Measurements from ENCODE around the gene SRP9.
"Not testable (repeated sequence)": the region's sequence is repeated elsewhere in the genome, so short reads cannot be mapped to it uniquely, and the experiment has no call there.

Gene SRP9

GRCh38 chr1:225757927-225758656 is 19.5 kb upstream of the SRP9 start:
- DNase-seq, result no peak

GRCh38 chr1:225759972-225760371 is 17.7 kb upstream of the SRP9 start:
- not testable (repeated sequence) for DNase-seq

GRCh38 chr1:225760531-225760930 is 17.1 kb upstream of the SRP9 start:
- DNase-seq, result no peak

DNA sequence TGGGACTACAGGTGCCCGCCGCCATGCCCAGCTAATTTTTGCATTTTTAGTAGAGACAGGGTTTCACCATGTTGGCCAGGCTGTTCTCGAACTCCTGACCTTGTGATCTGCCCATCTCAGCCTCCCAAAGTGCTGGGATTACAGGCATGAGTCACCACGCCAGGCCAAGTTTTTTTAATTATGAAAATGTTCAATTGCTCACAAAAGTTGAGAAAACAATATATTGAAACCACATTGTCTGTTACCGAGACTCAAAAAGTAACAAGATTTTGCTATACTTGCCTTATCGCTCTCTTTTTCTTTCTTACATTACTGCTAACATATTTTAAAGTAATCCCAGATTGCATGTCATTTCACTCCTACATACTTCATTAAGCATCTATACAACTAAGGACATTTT is 16.2 kb upstream of the SRP9 start:
- DNase-seq, result not testable (repeated sequence)

GRCh38 chr1:225762002-225762441 is 15.6 kb upstream of the SRP9 start:
- no peak for DNase-seq

- DNase-seq, result no peak
Observed at GRCh38 chr1:225762444-225762843, 15.2 kb upstream of the SRP9 start.

- no peak for DNase-seq
Observed at GRCh38 chr1:225763716-225764548, 13.7 kb upstream of the SRP9 start.

DNA sequence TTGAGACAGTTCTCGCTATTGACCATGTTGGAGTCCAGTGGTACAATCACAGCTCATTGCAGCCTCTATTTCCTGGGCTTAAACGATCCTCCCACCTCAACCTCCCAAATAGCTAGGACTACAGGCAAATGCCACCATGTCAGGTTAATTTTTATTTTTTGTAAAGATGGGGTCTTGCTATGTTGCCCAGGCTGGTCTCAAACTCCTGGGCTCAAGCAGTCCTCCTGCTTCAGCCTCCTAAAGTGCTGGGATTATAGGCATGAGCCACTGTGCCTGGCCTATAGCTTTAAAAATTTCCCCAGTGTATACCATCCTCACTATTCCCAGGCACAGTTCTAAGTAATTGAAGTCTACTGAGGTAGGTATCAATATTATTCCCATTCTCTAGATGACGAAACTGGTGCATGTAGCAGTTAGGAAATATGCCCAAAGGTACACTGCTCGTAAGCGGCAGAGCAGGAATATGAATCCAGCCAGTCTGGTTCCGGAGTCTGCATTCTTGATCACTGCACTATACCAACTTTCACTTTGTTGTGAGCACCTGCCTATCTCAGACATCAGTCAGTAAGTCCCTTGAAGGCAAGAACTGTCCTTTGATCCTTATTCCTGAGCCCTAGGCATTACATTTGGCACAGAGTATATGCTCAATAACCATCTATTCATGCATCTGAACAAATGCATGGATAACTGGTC is 11.5 kb upstream of the SRP9 start:
- DNase-seq, result no peak

DNA sequence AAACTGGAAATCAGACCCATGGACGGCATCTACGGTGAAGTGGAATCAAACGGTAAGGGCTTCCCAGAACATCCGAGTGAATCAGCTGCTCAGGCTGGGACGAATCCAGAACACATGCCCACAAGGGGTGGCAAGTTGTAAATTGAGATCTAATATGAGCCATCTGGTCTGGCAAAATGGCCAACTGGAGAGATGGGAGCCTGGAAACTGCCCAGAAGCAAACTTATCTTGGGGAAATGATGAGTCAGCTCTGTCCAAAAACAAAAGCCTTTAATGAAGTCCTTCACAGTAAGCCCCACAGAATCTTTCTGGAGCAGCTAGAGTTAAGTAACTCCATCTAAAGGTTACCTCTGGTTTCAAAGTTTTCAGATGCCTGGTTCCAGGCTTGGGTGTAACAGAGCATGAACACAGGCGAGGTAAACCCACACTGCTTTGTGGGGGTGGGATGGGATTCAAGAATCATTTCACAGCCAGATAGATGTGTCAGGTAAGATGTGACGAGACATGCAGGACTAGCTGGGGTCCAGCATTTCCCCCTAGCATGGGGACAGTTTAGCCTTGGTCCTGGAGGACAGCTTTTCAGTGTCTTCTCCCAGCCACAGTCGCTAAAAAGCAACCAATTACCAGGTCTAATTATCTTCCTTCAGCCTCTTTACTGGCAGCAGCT is 10.5 kb upstream of the SRP9 start:
- DNase-seq, result no peak

DNA sequence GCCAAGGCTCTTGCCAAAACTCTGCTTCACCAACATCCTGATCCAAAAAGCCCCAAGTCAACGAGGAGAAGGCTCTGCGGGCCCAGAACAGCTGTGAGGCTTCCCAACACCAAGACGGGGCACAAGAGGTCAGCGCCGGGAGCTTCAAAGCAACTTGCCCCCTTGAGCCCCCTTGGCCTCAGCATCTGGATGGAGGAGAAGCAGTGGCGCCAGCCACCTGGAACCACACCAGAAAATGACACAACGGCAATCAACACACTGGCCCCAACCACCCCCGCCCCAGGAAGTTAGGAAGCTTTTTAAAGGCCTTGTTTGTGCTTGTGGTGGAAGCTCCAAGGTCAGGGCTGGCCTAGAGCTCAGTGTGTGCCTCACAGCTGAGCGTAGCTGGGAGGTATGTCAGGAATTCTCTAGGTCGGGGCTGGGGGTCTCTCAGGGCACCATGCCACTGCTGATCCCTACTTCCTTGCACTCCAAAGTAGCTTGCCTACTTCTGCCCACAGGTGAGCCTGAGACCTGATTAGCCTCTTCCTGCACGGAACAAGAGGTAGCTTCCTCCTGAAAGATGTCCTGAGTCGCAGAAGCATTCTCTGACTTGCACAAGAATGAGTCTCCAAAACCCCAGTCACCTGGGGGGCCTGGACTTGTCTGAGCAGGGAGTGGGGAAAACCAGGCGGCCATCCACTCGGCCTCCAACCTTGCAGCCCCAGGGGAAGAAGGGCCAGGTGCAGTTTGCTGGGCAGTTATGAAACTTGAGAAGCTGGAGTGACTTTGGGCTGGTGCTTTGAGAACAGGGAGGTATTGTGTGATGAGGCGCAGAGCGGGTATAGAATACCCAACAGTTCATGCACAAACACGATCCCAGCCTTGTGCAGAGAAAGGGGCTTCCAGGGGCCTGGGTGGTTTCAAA is 9.7 kb upstream of the SRP9 start:
- no peak for DNase-seq

DNA sequence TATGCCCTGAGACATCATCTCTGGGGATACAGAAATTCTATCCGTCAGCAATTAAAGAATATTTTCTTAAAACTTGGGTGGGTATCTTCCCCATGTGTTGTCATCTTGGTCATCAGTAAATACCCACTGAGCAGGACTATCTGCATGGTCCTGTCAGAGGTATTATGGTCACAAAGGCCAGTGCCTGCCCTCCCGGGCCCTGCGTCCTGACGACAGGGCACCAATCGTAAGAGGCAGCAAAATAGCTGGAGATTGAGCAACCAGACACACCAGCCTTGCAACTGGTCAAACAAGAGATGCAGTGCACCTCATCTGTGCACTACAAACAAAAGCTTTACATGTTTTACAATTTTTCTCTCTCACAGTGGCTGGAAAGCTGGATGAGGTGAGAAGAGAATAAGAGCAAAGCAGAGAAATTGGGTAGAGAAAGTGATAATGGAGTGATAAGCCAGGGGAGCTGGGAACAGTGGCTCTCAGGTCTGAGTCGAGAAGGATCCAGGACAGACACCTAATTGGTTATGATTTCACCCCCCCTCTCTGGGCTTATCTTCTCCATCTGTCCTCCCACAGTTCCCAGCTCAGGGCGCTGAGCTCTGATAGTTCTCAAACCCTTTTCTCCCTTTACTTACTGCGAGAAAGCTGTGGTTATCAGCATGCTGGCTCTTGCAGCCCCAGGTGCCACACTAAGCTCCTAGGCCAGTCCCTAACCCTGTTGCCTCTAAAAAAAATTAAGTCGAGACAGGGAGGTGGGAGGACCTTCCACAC is 8.8 kb upstream of the SRP9 start:
- no peak for DNase-seq

DNA sequence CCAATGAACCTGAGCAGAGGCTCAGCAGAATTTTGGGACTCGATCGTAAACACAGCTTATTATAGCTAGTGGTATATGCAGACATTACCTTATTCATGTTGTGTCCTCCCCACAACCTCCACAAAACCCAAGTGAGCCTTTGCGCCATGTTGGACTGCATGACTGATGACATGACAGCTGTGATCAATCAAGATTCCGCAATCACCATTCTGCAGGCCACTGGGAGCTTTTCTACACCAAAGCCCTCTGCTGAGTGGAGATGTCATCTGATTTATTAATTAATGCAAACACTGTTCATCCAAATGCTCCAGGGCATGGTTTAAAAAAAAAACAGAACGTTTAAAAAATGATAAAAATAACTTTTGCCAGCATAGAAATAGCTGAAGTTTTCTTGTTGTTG is 7.9 kb upstream of the SRP9 start:
- DNase-seq, result no peak

DNA sequence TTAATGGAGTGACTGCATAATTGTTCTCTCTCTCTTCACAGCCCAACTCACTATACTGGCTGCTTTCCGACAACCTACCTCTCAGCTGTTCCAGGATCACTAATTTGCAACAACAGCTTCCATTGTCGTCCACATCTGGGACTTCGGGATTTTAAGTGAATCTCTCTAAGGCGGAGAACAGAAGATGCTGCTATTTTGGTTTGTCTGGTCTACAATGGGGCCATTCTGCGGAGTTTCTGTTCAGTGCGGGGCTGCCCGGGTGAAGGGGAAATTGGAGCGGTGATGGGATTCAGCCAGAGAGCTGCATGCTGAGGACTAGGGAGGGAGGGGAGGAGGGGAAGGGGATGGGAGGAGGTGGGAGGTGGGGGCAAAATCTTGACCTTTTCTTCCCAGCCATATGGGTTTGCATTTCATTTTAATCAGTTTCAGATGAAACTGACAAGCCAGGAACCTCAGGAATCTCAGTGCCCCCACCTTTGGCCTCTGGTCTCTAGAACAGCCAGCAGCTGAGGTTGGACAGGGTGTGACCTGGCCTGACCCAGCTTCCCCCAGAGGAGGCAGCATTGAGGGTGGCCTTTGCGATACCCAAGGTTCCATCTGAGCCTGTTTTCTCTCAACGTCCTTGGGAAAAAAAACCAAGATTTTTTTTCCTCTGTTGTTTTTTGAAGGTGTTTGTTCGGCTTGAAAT is 6.9 kb upstream of the SRP9 start:
- DNase-seq, result no peak

DNA sequence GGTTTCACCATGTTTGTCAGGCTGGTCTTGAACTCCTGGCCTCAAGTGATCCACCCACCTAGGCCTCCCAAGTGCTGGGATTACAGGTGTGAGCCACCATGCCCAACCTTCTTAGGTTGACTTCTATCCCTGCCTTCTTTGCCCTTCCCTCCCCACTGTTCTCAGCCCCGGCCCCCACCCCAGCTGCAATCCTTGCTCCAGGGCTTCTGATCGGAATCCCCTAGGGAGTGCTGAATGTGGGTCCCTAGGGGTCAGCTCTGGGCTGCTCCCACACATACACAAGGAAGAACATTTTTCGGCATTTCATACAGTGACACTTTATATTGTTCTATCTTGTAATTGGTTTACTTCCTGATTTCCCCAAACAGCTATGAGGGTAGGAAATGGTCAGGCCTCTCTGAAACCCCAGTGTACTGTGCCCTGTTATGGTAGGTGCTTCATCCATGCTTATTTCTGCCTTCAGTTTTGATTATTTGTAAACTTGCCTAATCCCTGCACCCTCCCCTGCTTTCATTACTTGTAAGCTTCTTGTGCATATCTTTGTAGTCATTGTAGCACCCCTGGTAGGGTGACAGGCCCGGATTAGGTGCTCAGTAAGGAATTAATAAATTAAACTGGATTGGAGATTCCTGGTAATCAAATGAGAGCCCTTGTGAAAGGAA is 5.8 kb upstream of the SRP9 start:
- DNase-seq, result no peak

GRCh38 chr1:225772323-225772768 is 5.3 kb upstream of the SRP9 start:
- no peak for DNase-seq

- no peak for DNase-seq
Observed at GRCh38 chr1:225772848-225773247, 4.8 kb upstream of the SRP9 start.

- no peak for DNase-seq
Observed at GRCh38 chr1:225774281-225775147, 3.1 kb upstream of the SRP9 start.

- DNase-seq, result no peak
Observed at GRCh38 chr1:225776294-225776693, 1.3 kb upstream of the SRP9 start.

DNA sequence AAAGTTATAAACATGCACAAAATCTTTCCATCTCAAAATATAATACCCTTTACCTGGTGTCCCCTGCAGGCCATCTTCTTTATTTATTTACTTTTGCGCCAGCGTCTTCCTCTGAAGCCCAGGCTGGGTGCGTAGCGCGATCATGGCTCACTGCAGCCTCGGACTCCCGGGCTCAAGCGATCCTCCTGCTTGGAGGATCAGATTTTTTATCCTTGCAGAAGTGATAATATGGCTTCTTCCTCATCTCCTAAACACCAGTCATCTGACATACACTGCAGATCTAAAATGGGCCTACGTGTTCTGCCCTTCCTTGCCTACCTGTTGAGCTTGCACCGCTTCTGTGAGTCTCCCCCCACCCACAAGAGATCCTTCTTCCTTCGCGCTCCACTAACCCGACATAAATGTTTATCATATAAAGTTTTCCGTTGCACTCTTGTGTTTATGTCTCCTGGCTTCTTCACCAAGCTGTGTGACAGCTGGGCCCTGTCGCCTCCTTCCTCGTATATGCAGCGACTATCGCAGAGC is 506 bp upstream of the SRP9 start:
- DNase-seq, result no peak

Measured in CD4-positive, alpha-beta T cell treated with Interleukin-17A for 1 hour (primary cell).